Brain microvascular endothelial cell (primary cell): ENCODE data around the gene DGKG.
A peak's percentile ranks its signal among the peaks of the same experiment; 100 is the strongest.

Source experiments
- DNase-seq: peaks from one replicate; pipeline ENCODE4 v3.0.0-alpha.2; 2020
- H3K27ac ChIP-seq: fragments of 250-450 bp; sonication (Bioruptor Pico); 2 replicates; pipeline ENCODE4 v1.5.1; 2020; ENCODE audit warnings: mild to moderate bottlenecking, moderate library complexity
- H3K27me3 ChIP-seq: fragments of 250-450 bp; sonication (Bioruptor Pico); replicated peaks from 2 replicates; pipeline ENCODE4 v1.5.1; 2020; ENCODE audit warnings: mild to moderate bottlenecking
- H3K36me3 ChIP-seq: fragments of 250-450 bp; sonication (Bioruptor Pico); replicated peaks from 2 replicates; pipeline ENCODE4 v1.5.1; 2020; ENCODE audit warnings: mild to moderate bottlenecking
- H3K4me3 ChIP-seq: 2 replicates; pipeline ENCODE4 v1.5.1; 2011; ENCODE audit warnings: low read depth, mild to moderate bottlenecking, control low read depth, low read length, moderate library complexity
- CTCF ChIP-seq: IDR thresholded peaks from 2 replicates; pipeline ENCODE4 v1.5.1; 2011; ENCODE audit warnings: low read depth, mild to moderate bottlenecking, moderate library complexity, low read length, control low read depth, inconsistent platforms; ENCODE audit errors: missing control alignments
- in situ Hi-C: cut with HindIII; loops from 2 replicates; pipeline ENCODE4 v1.10.0; 2017; ENCODE audit warnings: low sequenced_read_pairs, low pct_ligation_motif_present

The DGKG gene

DNA sequence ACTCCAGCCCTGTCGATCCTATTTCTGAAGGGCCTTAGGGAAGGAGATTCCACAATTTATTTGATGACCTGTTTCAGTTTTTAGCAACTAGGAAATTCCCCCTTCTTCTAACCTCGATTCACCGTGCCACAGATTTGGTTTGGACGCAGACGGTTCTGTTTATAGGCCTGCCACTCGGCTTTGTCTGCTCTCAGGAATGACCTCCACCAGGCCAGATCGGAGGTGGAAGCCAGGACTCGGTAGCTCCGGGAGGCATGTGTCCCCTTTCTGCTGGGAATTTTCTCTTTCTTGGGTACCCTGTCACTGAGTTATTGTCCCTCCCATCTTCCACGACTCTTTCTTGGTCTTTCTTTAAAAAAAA, 167.6 kb downstream of the DGKG start:
- no peak overlapping the region for H3K4me3 ChIP-seq
- no peaks in the 10 kb centered on the region for H3K36me3 ChIP-seq
- in situ Hi-C loops: no loop called here
- no peak for DNase-seq
- TF ChIP-seq CTCF: no peak
- peaks cover 15% of the 10 kb centered on the region for H3K27me3 ChIP-seq
- no peak overlapping the region for H3K27ac ChIP-seq

DNA sequence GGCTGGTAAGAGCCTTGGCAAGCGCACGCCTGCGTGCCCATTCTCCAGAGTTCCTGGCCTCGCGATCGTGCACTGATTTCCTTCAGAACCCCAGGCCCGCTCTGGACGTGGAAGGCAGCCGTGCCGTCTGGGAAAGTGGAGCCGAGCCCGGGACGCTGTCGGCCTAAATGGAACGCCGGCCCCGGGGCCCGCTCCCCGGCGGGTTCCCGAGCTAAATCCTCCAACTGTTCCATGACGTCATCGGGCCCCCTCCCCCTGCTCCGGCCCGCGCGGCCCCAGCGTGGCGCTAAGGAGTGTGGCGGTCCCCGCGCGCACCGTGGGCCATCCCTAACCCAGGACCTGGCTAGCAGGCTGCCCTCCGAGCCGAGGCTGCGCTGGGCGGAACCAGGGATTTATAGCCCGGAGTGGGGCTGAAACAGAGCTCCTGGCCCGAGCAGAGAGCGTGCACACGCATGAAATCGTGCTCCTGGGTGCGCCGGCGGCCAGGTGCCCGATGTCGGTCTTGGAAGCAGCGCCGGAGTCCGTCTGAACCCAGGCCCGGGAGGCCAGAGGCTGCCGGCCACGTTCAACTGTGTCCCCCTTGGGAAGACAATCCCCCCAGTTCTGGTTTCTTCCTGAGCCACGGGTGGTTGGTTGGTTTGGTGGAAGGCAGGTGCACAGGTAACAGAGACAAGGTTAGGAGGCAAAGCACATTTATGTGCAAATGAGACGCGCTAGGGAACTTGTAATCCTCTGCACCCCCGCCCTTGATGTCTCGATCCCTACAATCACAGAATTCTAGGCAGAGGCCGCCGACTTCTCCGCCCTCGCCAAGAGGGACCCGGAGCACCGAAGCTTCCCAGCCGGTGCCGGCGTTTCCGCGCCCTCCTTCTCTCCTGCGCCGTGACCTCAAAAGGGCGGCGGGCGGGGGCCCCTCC, 168.2 kb downstream of the DGKG start:
- Histone ChIP-seq H3K4me3 (peak overlapping the region; percentile 39), H3K27ac (no peak overlapping the region), H3K27me3 (peaks cover 15% of the 10 kb centered on the region), H3K36me3 (no peaks in the 10 kb centered on the region)
- TF ChIP-seq CTCF: no peak
- no peak for DNase-seq
- in situ Hi-C loops: no loop called here

- H3K27ac ChIP-seq: no peak overlapping the region
- H3K27me3 ChIP-seq: peaks cover 15% of the 10 kb centered on the region
- no peak overlapping the region for H3K4me3 ChIP-seq
- in situ Hi-C loops: no loop called here
- H3K36me3 ChIP-seq: no peaks in the 10 kb centered on the region
- DNase-seq: no peak
- no peak for TF ChIP-seq CTCF
Observed at GRCh38 chr3:186192823-186193222, 169.2 kb downstream of the DGKG start.

GRCh38 chr3:186189492-186189891, 172.5 kb downstream of the DGKG start:
- no peak for DNase-seq
- H3K27ac ChIP-seq: no peak overlapping the region
- TF ChIP-seq CTCF: no peak
- no peak overlapping the region for H3K4me3 ChIP-seq
- peaks cover 11% of the 10 kb centered on the region for H3K27me3 ChIP-seq
- H3K36me3 ChIP-seq: no peaks in the 10 kb centered on the region
- in situ Hi-C loops: no loop called here

DNA sequence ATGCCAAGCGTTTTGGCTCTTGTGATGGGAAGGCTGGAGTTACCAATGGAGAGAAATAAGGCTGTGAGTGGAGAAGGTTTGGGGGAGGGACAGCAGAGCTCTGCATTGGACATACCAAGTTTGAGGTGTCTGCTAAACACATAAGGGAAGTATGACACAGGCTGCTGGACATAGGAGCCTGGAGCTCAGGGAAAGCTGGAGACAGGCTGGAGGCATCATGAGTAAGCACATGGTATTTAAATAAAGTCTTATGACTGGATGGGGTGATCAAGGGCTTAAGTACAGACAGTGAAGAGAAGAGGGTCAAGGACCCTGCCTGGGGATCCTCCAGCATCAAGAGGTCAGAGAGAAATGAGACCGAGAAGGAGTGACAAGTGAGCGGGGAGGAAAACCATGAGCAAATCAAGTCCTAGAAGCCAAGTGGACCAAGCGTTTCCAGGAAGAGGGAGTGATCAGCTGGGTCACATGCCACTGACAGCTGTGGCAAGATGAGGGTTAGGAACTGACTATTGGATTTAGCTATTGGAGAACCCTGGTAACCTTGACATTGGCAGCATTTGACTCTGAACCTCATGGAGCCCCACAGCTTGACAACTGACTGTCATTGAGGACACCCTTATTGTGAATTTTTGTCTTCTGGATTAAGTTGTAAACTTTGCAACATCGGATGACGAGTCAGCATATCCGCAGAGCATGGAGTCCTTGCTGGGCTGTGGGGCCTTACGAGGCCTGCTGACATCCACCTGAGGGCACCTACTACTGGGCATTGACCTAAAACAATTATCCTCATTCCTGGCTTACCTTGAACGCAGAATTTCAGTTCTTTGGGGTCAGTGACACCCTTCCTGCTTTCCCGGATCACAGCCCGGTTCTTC, 174.4 kb downstream of the DGKG start:
- DNase-seq: no peak
- no peaks in the 10 kb centered on the region for H3K27me3 ChIP-seq
- H3K27ac ChIP-seq: no peak overlapping the region
- H3K4me3 ChIP-seq: no peak overlapping the region
- in situ Hi-C loops: no loop called here
- no peak for TF ChIP-seq CTCF
- no peaks in the 10 kb centered on the region for H3K36me3 ChIP-seq
